Astrocyte of the cerebellum (primary cell): ENCODE measurements around the gene SLC25A44.

Source experiments
- DNase-seq: peaks from one replicate; pipeline ENCODE4 v3.0.0-alpha.2; 2011; ENCODE audit warnings: low read depth
- H3K4me3 ChIP-seq: 2 replicates; pipeline ENCODE4 v1.5.1; 2011; ENCODE audit warnings: mild to moderate bottlenecking, low read depth, low read length, moderate library complexity
- CTCF ChIP-seq: IDR thresholded peaks from 2 replicates; pipeline ENCODE4 v1.5.1; 2012; ENCODE audit warnings: low read length, low read depth, moderate library complexity, mild to moderate bottlenecking; ENCODE audit errors: missing control alignments
- in situ Hi-C: cut with HindIII; loops from 2 replicates; pipeline ENCODE4 v1.10.0; 2017; ENCODE audit warnings: low sequenced_read_pairs

The SLC25A44 gene

GRCh38 chr1:156238248-156238647 is 44.3 kb downstream of the SLC25A44 start:
- in situ Hi-C loops = no loop called here
- no peak for DNase-seq
- H3K4me3 ChIP-seq = no peak overlapping the region
- no peak for TF ChIP-seq CTCF

- in situ Hi-C loops = no loop called here
- no peak overlapping the region for H3K4me3 ChIP-seq
- no peak for TF ChIP-seq CTCF
- no peak for DNase-seq
Observed at GRCh38 chr1:156241311-156241811, 47.5 kb downstream of the SLC25A44 start.

GRCh38 chr1:156241926-156242325 is 48.0 kb downstream of the SLC25A44 start, which contains the start of gene BGLAP:
BGLAP (plus strand) TSS chr1:156242184; CDS start chr1:156242232, 48 bp downstream.
- DNase-seq = no peak
- in situ Hi-C loops = no loop called here
- no peak for TF ChIP-seq CTCF
- no peak within 1 kb of the TSS for H3K4me3 ChIP-seq

- in situ Hi-C loops = no loop called here
- H3K4me3 ChIP-seq = no peak overlapping the region
- DNase-seq = no peak
- TF ChIP-seq CTCF = no peak
Observed at GRCh38 chr1:156242738-156243137, 48.8 kb downstream of the SLC25A44 start.

- no peak for TF ChIP-seq CTCF
- H3K4me3 ChIP-seq = no peak overlapping the region
- in situ Hi-C loops = no loop called here
- DNase-seq = no peak
Observed at GRCh38 chr1:156244126-156244525, 50.2 kb downstream of the SLC25A44 start.

- H3K4me3 ChIP-seq = no peak overlapping the region
- no peak for TF ChIP-seq CTCF
- DNase-seq = no peak
- in situ Hi-C loops = no loop called here
Observed at GRCh38 chr1:156244712-156245111, 50.8 kb downstream of the SLC25A44 start.
